GM21529 (cell line): ENCODE measurements around the gene TDP1.
"Not testable (repeated sequence)": the region's sequence is repeated elsewhere in the genome, so short reads cannot be mapped to it uniquely, and the experiment has no call there.

Experiments
- ATAC-seq: cut with Tn5 transposase; IDR thresholded peaks from one replicate; pipeline ENCODE4 v1.9.1; 2021; ENCODE audit not compliant: unreplicated experiment

Gene TDP1

GRCh38 chr14:90042496-90043252 is 86.9 kb downstream of the TDP1 start:
- no peak for ATAC-seq

GRCh38 chr14:90045616-90046015 is 89.9 kb downstream of the TDP1 start:
- no peak for ATAC-seq

- ATAC-seq = no peak
Measured at GRCh38 chr14:90049390-90049789, 93.7 kb downstream of the TDP1 start.

- ATAC-seq = no peak
Measured at GRCh38 chr14:90050271-90050670, 94.5 kb downstream of the TDP1 start.

- ATAC-seq = no peak
Measured at GRCh38 chr14:90053044-90053443, 97.3 kb downstream of the TDP1 start.

GRCh38 chr14:90054803-90055202 is 99.1 kb downstream of the TDP1 start:
- no peak for ATAC-seq

GRCh38 chr14:90056826-90057225 is 101.1 kb downstream of the TDP1 start:
- no peak for ATAC-seq

- ATAC-seq = no peak
Measured at GRCh38 chr14:90058876-90059458, 103.2 kb downstream of the TDP1 start.

GRCh38 chr14:90060312-90060964 is 104.7 kb downstream of the TDP1 start:
- peak; percentile 68 for ATAC-seq

- no peak for ATAC-seq
Measured at GRCh38 chr14:90060965-90061684, 105.4 kb downstream of the TDP1 start.

- no peak for ATAC-seq
Measured at GRCh38 chr14:90061685-90062126, 106.0 kb downstream of the TDP1 start, which contains the start of gene KCNK13. Gene KCNK13 (plus strand): TSS chr14:90061994. CDS start chr14:90062206, 212 bp downstream.

GRCh38 chr14:90062127-90062794 is 106.5 kb downstream of the TDP1 start:
- no peak for ATAC-seq

- ATAC-seq = no peak
Measured at GRCh38 chr14:90062822-90063539, 107.3 kb downstream of the TDP1 start.

GRCh38 chr14:90072350-90072749 is 116.6 kb downstream of the TDP1 start:
- ATAC-seq = no peak

GRCh38 chr14:90079576-90079975 is 123.8 kb downstream of the TDP1 start:
- no peak for ATAC-seq

GRCh38 chr14:90087433-90087832 is 131.7 kb downstream of the TDP1 start:
- no peak for ATAC-seq

GRCh38 chr14:90088176-90088575 is 132.4 kb downstream of the TDP1 start:
- no peak for ATAC-seq

GRCh38 chr14:90089486-90089885 is 133.8 kb downstream of the TDP1 start:
- ATAC-seq = not testable (repeated sequence)

GRCh38 chr14:90091393-90091792 is 135.7 kb downstream of the TDP1 start:
- ATAC-seq = no peak

GRCh38 chr14:90093942-90094595 is 138.3 kb downstream of the TDP1 start:
- no peak for ATAC-seq
